GM21526 (cell line): ENCODE results near the gene TFCP2.

ENCODE experiments used
- ATAC-seq: cut with Tn5 transposase; IDR thresholded peaks from one replicate; pipeline ENCODE4 v1.9.1; 2021; ENCODE audit warnings: moderate library complexity; ENCODE audit not compliant: unreplicated experiment, low FRiP score

Gene TFCP2

GRCh38 chr12:51160814-51161459 is 12.0 kb downstream of the TFCP2 start:
- no peak for ATAC-seq

GRCh38 chr12:51156245-51156765 is 16.6 kb downstream of the TFCP2 start:
- ATAC-seq = no peak

GRCh38 chr12:51152953-51153352 is 20.0 kb downstream of the TFCP2 start:
- no peak for ATAC-seq

- ATAC-seq = no peak
Observed at GRCh38 chr12:51150777-51151176, 22.2 kb downstream of the TFCP2 start.

- no peak for ATAC-seq
Observed at GRCh38 chr12:51147309-51147708, 25.6 kb downstream of the TFCP2 start.

- no peak for ATAC-seq
Observed at GRCh38 chr12:51139292-51139844, 33.6 kb downstream of the TFCP2 start.

- no peak for ATAC-seq
Observed at GRCh38 chr12:51132693-51133092, 40.2 kb downstream of the TFCP2 start.

- no peak for ATAC-seq
Observed at GRCh38 chr12:51131745-51132521, 41.0 kb downstream of the TFCP2 start.

GRCh38 chr12:51128919-51129318 is 44.0 kb downstream of the TFCP2 start:
- ATAC-seq = no peak

- no peak for ATAC-seq
Observed at GRCh38 chr12:51127050-51127729, 45.7 kb downstream of the TFCP2 start.

- ATAC-seq = no peak
Observed at GRCh38 chr12:51126297-51126696, 46.6 kb downstream of the TFCP2 start.

GRCh38 chr12:51124504-51124903 is 48.4 kb downstream of the TFCP2 start:
- no peak for ATAC-seq

GRCh38 chr12:51122844-51123243 is 50.1 kb downstream of the TFCP2 start:
- ATAC-seq = no peak

- ATAC-seq = no peak
Observed at GRCh38 chr12:51118706-51119105, 54.2 kb downstream of the TFCP2 start.

- ATAC-seq = no peak
Observed at GRCh38 chr12:51115533-51115932, 57.4 kb downstream of the TFCP2 start.

GRCh38 chr12:51108136-51108535 is 64.8 kb downstream of the TFCP2 start:
- no peak for ATAC-seq

GRCh38 chr12:51103977-51104376 is 69.0 kb downstream of the TFCP2 start:
- ATAC-seq = no peak

GRCh38 chr12:51098611-51099010 is 74.3 kb downstream of the TFCP2 start:
- no peak for ATAC-seq

- ATAC-seq = no peak
Observed at GRCh38 chr12:51090705-51091229, 82.2 kb downstream of the TFCP2 start.

GRCh38 chr12:51087818-51088217 is 85.1 kb downstream of the TFCP2 start:
- no peak for ATAC-seq

- ATAC-seq = no peak
Observed at GRCh38 chr12:51086933-51087332, 86.0 kb downstream of the TFCP2 start.
